ENCODE data around the gene TMEM69. TPM values are rescaled to one million over a fixed set of nuclear protein-coding genes. Genes with fewer than 3 reads are reported as not detected.
"Not testable (repeated sequence)": the region's sequence is repeated elsewhere in the genome, so short reads cannot be mapped to it uniquely, and the experiment has no call there.

The TMEM69 gene
- total RNA-seq, 4 donors from 2014 or later, result 10.4 to 17.4 (median 13.6) TPM

- no peaks in the 10 kb centered on the region for H3K9me3 ChIP-seq
- H3K27me3 ChIP-seq, result no peaks in the 10 kb centered on the region
- intact Hi-C loops (cut with DNase I; ENCODE audit: low total_unique reads), result no loop called here
- DNase-seq, result no peak
- H3K36me3 ChIP-seq, result no peaks in the 10 kb centered on the region
- H3K4me3 ChIP-seq, result no peak overlapping the region
- TF ChIP-seq, protein P1, sequence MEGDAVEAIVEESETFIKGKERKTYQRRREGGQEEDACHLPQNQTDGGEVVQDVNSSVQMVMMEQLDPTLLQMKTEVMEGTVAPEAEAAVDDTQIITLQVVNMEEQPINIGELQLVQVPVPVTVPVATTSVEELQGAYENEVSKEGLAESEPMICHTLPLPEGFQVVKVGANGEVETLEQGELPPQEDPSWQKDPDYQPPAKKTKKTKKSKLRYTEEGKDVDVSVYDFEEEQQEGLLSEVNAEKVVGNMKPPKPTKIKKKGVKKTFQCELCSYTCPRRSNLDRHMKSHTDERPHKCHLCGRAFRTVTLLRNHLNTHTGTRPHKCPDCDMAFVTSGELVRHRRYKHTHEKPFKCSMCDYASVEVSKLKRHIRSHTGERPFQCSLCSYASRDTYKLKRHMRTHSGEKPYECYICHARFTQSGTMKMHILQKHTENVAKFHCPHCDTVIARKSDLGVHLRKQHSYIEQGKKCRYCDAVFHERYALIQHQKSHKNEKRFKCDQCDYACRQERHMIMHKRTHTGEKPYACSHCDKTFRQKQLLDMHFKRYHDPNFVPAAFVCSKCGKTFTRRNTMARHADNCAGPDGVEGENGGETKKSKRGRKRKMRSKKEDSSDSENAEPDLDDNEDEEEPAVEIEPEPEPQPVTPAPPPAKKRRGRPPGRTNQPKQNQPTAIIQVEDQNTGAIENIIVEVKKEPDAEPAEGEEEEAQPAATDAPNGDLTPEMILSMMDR (IDR thresholded peaks at IDR 0.05), result no peak
- TF ChIP-seq POLR2A (IDR thresholded peaks at IDR 0.05), result no peak
- H3K4me1 ChIP-seq, result no peaks in the 10 kb centered on the region
- H3K27ac ChIP-seq, result no peak overlapping the region
These were observed 34.8 kb downstream of the TMEM69 start for GRCh38 chr1:45722809-45723208.

- no peaks in the 10 kb centered on the region for H3K36me3 ChIP-seq
- H3K27me3 ChIP-seq, result no peaks in the 10 kb centered on the region
- no peaks in the 10 kb centered on the region for H3K9me3 ChIP-seq
- intact Hi-C loops (cut with DNase I; ENCODE audit: low total_unique reads), result no loop called here
- no peak for DNase-seq
- no peak overlapping the region for H3K27ac ChIP-seq
- TF ChIP-seq POLR2A (IDR thresholded peaks at IDR 0.05), result no peak
- H3K4me3 ChIP-seq, result no peak overlapping the region
- no peaks in the 10 kb centered on the region for H3K4me1 ChIP-seq
These were observed 35.4 kb downstream of the TMEM69 start for GRCh38 chr1:45723248-45723930.

- H3K4me1 ChIP-seq; H3K4me3 ChIP-seq; DNase-seq; H3K36me3 ChIP-seq; H3K9me3 ChIP-seq; intact Hi-C loops (cut with DNase I; ENCODE audit: low total_unique reads); H3K27me3 ChIP-seq; H3K27ac ChIP-seq: not testable (repeated sequence)
These were observed 38.0 kb downstream of the TMEM69 start for GRCh38 chr1:45726007-45726406.

- TF ChIP-seq POLR2A (IDR thresholded peaks at IDR 0.05), result no peak
- Histone ChIP-seq H3K9me3 (no peaks in the 10 kb centered on the region), H3K4me1 (no peaks in the 10 kb centered on the region), H3K4me3 (no peak overlapping the region), H3K27ac (no peak overlapping the region), H3K36me3 (no peaks in the 10 kb centered on the region), H3K27me3 (no peaks in the 10 kb centered on the region)
- DNase-seq, result no peak
- intact Hi-C loops (cut with DNase I; ENCODE audit: low total_unique reads), result no loop called here
These were observed 42.2 kb downstream of the TMEM69 start for GRCh38 chr1:45730075-45730779.

- TF ChIP-seq, protein P1 (IDR thresholded peaks at IDR 0.05), result no peak
- TF ChIP-seq POLR2A (IDR thresholded peaks at IDR 0.05), result no peak
- Histone ChIP-seq H3K4me3 (no peak overlapping the region), H3K4me1 (no peaks in the 10 kb centered on the region), H3K27me3 (no peaks in the 10 kb centered on the region), H3K9me3 (no peaks in the 10 kb centered on the region), H3K27ac (no peak overlapping the region), H3K36me3 (no peaks in the 10 kb centered on the region)
- intact Hi-C loops (cut with DNase I; ENCODE audit: low total_unique reads), result no loop called here
- DNase-seq, result no peak
These were observed 42.9 kb downstream of the TMEM69 start for GRCh38 chr1:45730780-45731319.

DNA sequence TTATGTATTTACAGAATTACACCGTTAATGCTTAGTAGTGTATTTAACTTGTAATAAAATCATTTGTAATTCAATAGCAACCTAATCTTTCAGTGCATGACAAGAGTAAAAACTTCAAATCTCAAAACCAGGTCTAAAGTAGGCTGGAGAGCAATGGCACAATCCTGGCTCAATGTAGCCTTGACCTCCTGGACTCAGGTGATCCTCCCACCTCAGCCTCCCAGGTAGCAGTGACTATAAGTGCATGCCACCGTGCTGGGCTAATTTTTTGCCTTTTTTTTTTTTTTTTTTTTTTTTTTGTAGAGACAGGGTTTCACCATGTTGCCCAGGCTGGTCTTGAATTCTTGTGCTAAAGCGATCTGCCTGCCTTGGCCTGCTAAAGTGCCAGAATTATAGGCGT, 51.2 kb downstream of the TMEM69 start:
- DNase-seq, result no peak
- Histone ChIP-seq H3K36me3 (no peaks in the 10 kb centered on the region), H3K4me3 (no peak overlapping the region), H3K27ac (no peak overlapping the region), H3K4me1 (no peaks in the 10 kb centered on the region), H3K9me3 (no peaks in the 10 kb centered on the region), H3K27me3 (no peaks in the 10 kb centered on the region)
- intact Hi-C loops (cut with DNase I; ENCODE audit: low total_unique reads), result no loop called here
- TF ChIP-seq, protein P1 (IDR thresholded peaks at IDR 0.05), result no peak
- no peak for TF ChIP-seq POLR2A (IDR thresholded peaks at IDR 0.05)

DNA sequence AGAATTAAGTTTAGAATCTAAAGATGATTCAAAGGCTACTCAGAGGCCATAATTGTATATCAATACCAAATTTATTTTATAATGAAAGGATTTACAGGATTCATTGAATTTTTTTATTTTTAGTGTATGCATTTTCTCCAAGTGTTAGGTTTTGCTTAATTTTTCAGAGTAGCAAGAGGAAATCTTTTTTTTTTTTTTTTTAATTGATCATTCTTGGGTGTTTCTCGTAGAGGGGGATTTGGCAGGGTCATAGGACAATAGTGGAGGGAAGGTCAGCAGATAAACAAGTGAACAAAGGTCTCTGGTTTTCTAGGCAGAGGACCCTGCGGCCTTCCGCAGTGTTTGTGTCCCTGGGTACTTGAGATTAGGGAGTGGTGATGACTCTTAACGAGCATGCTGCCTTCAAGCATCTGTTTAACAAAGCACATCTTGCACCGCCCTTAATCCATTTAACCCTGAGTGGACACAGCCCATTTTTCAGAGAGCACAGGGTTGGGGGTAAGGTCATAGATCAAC, 51.7 kb downstream of the TMEM69 start:
- H3K27me3 ChIP-seq; H3K27ac ChIP-seq; DNase-seq; H3K36me3 ChIP-seq; H3K4me1 ChIP-seq; intact Hi-C loops (cut with DNase I; ENCODE audit: low total_unique reads); H3K9me3 ChIP-seq; H3K4me3 ChIP-seq: not testable (repeated sequence)

Measured in uterus (tissue), 4 donors.